HG02943 (cell line): ENCODE measurements around the gene LTF.
"Not testable (repeated sequence)": the region's sequence is repeated elsewhere in the genome, so short reads cannot be mapped to it uniquely, and the experiment has no call there.

Experiments
- ATAC-seq: cut with Tn5 transposase; IDR thresholded peaks from one replicate; pipeline ENCODE4 v1.9.1; 2021; ENCODE audit warnings: mild to moderate bottlenecking, low read depth, moderate library complexity; ENCODE audit not compliant: unreplicated experiment

LTF gene

DNA sequence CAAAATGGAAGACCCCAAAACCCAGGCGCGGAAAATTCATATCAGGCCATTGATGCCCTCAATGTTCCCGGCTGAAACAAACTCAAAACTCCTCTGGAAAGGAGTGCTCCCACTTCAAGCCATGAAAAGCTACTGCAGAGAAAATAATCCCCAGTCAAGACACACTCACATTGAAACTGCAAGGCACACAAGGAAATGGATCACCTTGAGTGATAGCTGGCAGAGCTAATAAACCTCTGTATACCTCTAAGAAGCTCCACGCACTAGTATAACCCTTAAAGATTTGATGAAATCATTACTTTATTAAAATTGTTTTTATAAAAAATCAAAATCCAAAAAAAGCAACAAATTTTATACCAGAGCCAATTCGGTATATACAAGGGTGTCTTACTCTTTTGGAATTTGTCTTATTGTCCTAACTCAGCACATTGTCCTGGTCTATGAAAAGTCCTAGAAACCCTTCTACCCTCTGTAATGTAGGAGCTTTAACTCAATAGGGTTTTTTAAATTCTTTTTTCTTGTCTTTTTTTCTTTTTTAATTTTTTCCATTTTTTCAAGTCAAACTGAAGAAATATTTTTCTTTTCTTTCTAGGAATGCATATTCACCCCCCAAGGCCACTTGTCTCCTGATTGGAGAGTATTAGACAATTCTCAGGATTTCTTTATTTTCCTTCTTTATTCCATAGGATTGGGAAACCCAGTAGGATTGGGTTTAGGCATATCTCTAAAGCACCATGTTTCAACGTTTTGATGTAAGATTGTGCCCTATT lies 66.3 kb downstream of the LTF start:
- ATAC-seq, result no peak

DNA sequence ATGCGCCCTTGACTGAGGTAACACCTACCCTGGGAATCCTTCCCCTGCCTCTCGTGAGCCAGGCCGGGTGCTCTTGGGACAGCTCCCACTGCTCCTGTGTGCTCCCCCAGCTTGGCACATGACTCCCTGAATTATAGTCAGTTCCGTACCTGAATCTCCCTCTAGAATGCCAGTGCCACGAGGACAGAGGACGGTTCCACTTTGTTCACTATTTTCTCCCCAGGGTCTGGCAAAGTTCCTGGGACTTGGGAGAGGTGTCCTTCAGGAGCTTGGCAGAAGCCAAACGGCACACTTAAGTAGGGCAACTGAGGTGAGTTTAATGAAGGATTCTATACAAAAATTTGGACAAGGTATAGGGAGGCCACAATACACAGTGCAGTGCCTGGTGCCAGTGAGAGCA lies 67.6 kb downstream of the LTF start:
- no peak for ATAC-seq

GRCh38 chr3:46395766-46396530 lies 68.8 kb downstream of the LTF start:
- ATAC-seq, result no peak

GRCh38 chr3:46395210-46395661 lies 69.5 kb downstream of the LTF start:
- ATAC-seq, result no peak

DNA sequence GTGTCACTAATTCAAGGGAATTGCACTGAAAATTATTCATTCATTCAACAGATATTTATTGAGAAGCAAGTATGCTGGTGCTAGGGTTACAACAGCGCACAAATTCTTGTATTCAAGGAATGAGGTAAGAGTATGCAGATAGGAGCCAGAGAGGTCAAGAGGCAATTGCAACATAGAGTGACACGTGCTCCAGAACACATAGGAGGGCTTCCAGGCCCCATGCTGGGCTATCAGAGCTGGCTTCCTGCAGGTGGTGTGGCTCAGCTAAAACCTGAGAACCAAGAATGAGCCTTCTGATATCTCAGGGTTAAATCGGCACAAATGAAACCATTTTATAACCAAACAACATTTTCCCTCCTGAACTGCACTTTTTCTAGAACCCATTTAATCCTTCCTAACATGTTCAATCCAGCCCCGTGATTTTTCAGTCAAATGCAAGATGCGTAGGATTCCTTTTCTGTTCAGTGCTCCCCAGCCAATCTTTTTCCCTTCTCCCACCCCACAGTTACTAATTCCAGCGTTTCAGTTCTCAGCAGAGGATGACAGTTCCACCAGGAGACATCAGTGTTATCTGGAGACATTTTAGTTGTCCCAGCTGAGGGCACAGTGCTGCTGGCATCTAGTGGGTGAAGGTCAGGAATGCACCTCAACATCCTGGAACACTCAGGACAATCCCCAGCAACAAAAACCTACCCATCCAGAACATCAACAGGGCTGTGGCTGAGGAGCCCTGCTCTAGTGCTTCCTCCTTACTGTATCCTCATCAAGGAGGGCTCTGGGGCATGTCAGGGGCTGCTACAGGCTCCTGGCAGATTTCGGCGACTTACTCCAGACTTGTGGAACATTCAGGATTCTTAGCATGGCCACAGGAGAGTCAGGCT lies 70.9 kb downstream of the LTF start:
- ATAC-seq, result no peak

DNA sequence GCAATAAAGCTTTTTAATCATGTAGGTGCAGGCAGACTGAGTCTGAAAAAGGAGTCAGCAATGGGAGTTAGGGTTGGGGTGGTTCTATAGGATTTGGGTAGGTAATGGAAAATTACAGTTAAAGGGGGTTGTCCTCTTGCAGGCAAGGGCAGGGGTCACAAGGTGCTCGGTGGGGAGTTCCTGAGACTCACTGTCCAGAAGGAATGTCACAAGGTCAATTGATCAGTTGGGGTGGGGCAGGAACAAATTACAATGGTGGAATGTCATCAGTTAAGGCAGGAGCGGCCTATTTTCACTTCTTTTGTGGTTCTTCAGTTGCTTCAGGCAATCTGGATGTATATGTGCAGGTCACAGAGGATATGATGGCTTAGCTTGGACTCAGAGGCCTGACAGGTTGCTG lies 71.7 kb downstream of the LTF start:
- no peak for ATAC-seq

DNA sequence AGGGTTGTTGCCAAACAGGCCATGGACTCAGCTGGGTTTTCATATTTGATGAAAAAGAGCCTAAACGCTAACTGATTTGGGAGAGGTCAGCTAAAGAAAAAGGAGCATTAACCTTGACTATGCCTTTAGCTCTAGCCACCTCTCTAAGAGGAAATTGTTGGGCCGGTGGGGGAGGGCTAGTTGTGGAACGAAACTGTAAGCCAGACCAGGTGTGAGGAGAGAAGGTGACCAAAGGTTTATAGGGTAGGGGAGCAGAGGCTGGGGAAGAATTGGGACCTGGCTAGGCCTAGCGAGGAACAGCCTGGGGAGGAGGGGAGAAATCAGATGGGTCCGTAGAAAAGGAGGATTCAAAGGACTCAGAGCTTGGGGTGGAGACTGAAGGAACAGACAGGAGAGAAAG lies 73.2 kb downstream of the LTF start:
- ATAC-seq, result not testable (repeated sequence)

- ATAC-seq, result no peak
These were observed 75.4 kb downstream of the LTF start for GRCh38 chr3:46389306-46389705.

DNA sequence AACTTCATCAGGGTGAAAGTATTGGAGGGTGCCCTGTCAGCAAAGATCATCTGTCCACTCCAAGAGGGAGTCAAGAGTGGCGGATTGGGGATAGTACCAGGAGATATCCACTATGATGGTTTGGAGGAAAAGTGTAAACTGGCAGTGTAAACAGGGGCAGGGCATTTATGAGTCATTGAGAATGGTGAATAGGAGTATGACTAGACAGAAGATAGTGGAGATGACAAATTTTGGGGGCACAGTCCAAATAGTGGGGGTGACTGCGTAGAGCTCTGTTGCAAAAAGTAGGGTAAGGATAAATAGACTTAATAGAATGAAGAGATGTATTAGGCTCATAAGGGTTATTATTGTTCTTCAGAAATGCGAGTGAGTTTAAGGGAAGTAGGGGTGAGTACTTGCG lies 75.9 kb downstream of the LTF start:
- not testable (repeated sequence) for ATAC-seq

DNA sequence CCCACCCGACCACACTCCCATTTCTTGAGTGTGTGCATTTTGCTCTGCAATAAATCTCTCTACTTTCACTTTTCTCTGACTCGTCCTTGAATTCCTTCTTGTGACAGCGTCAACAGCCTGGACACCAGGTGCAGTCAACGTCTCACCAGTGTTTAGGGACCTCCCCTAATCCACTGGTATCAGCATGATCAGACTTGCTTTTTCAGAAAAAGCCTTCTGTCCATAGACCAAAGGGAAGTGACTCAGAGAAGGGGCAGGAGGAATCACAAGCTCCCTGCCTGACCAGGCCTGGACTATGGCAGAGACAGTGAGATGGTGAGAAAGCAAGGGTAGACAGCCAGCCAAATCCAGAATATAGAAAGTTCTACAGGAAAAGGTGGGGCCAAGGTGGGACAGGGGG lies 78.5 kb downstream of the LTF start:
- no peak for ATAC-seq
